ENCODE results near the gene FREY1. TPM values are rescaled to one million over a fixed set of nuclear protein-coding genes. Genes with fewer than 3 reads are reported as not detected.

Gene FREY1
- total and polyA plus RNA-seq, 9 of the 15 experiments (the other 6 are each of a cell fraction or from before 2014, with no cell fraction given) = 0.25 to 1.5 (median 1.1) TPM; not detected in 5

DNA sequence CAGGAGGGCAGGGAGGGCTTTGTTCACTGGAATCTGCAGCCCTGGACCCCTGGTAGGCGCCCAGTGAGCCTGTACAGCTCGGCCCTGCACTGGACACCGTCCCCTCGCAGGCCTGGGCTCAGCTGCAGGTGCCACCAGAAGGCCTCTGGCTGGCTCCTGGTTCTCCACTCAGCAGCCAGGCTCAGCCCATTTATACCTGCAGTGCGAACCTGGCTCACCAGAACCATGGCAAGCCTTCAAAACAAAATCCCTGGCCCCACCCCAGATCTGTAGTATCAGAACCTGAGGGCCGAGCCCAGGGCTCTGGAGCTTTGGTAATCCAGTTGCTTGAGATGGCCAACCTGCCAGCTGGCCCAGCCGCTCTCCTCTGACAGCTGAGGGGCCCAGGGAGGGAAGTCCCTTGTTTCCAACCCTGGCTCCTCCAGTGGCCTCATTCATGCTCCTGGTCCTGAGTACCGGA is 870 bp upstream of the FREY1 start:
- DNase-seq (ENCODE audit: extremely low read depth in 1 of 4, low spot score in 3 of 4) (no peak), FAIRE-seq (no peak), ATAC-seq (no peak; the same call in 2 of the 3 replicates)
- Histone ChIP-seq H3K9me3 (replicated peaks; ENCODE audit: control insufficient read depth, insufficient read depth, low read depth, low read length) (no peaks in the 10 kb centered on the region), H3K27ac (ENCODE audit: extremely low read depth, low read depth, low read length) (no peak overlapping the region), H3K36me3 (ENCODE audit: control insufficient read depth, insufficient read depth, low read length) (peaks cover 16% of the 10 kb centered on the region; the same call in 1 of the 3 replicates), H3K4me2 (ENCODE audit: insufficient read depth, low read length) (no peak overlapping the region), H2AFZ (ENCODE audit: low read depth, low read length) (no peak overlapping the region), H3K9me1 (ENCODE audit: control insufficient read depth, insufficient read depth, low read length) (peaks cover 6% of the 10 kb centered on the region), H3K9ac (ENCODE audit: insufficient read depth in 1 of 2, low read depth in 2 of 2, low read length in 2 of 2) (peak overlapping the region in 1 of 2 experiments; percentile 38; a peak in 1 of 4 replicates), H3K4me1 (replicated peaks in 1 of 2; ENCODE audit: control insufficient read depth in 2 of 2, insufficient read depth in 2 of 2, low read length in 2 of 2) (peaks cover 8 to 55% of the 10 kb centered on the region in 2 experiments; a peak in 4 of 5 replicates), H4K20me1 (replicated peaks; ENCODE audit: control insufficient read depth, insufficient read depth, low read length) (0 out of 2 replicates have a peak, but pooled peaks cover 3% of the 10 kb centered on the region), H3K4me3 (no peak overlapping the region), H3K27me3 (ENCODE audit: control insufficient read depth in 2 of 2, insufficient read depth in 2 of 2, low read length in 2 of 2) (no peaks in the 10 kb centered on the region), H3K79me2 (ENCODE audit: control insufficient read depth, insufficient read depth, low read length) (no peaks in the 10 kb centered on the region)
- in situ Hi-C loops (cut with MboI) (no loop called here), intact Hi-C loops (cut with micrococcal nuclease) (no loop called here)
- WGBS (ENCODE audit: insufficient coverage, low coverage, missing lambda C conversion rate) = 77% methylated on average over 8 of the region's 8 CpGs
- TF ChIP-seq POLR2G (IDR thresholded peaks at IDR 0.05; ENCODE audit: low read depth, low read length) (peak; percentile 69), POLR3G (IDR thresholded peaks at IDR 0.05; ENCODE audit: extremely low read depth, insufficient read length, insufficient replicate concordance) (no peak)
- ChIA-PET POLR2A (interaction anchor here (0.6 to 1.1 kb wide), 2 partner anchors 11 to 331 kb away, joined by 3 read pairs; no protein-coding TSS in a partner anchor), CTCF (ENCODE audit: low intra/inter-chr PET ratio) (no interaction called here)
- no TSS peak for BruUV-seq (replicated peaks)

GRCh38 chr11:45906096-45906682 is 882 bp downstream of the FREY1 start:
- intact Hi-C loops (cut with micrococcal nuclease) = no loop called here
- no peaks in the 10 kb centered on the region for H3K79me2 ChIP-seq (ENCODE audit: control insufficient read depth, insufficient read depth, low read length)
- H3K27ac ChIP-seq (ENCODE audit: extremely low read depth, low read depth, low read length) = no peak overlapping the region
- DNase-seq (ENCODE audit: extremely low read depth in 1 of 4, low spot score in 3 of 4) (peak in 2 of 4 experiments; percentile 41 to 53), FAIRE-seq (peak; percentile 42), ATAC-seq (peak; percentile 50)
- 64% methylated on average over 18 of the region's 19 CpGs for WGBS (ENCODE audit: insufficient coverage, low coverage, missing lambda C conversion rate)
- POLR2A ChIA-PET = interaction anchor here (0.6 to 0.7 kb wide), 2 partner anchors 14 to 23 kb away, joined by 3 to 4 read pairs; no protein-coding TSS in a partner anchor
- H3K9ac ChIP-seq (ENCODE audit: insufficient read depth in 1 of 2, low read depth in 2 of 2, low read length in 2 of 2) = peak overlapping the region in 1 of 2 experiments; percentile 70; a peak in 1 of 4 replicates
- peaks cover 8 to 71% of the 10 kb centered on the region in 2 experiments; a peak in 4 of 5 replicates for H3K4me1 ChIP-seq (replicated peaks in 1 of 2; ENCODE audit: control insufficient read depth in 2 of 2, insufficient read depth in 2 of 2, low read length in 2 of 2)
- H4K20me1 ChIP-seq (replicated peaks; ENCODE audit: control insufficient read depth, insufficient read depth, low read length) = 0 out of 2 replicates have a peak, but pooled peaks cover 3% of the 10 kb centered on the region
- TF ChIP-seq YY1 (IDR thresholded peaks at IDR 0.05; ENCODE audit: borderline replicate concordance in 1 of 3, control insufficient read depth in 1 of 3, extremely low read depth in 1 of 3, insufficient read depth in 3 of 3, insufficient read length in 1 of 3, insufficient replicate concordance in 2 of 3, low read depth in 1 of 3, low read length in 2 of 3) (peak in 1 of 3 experiments; percentile 20), MTF1 (CRISPR knock-in tag; IDR thresholded peaks at IDR 0.05; ENCODE audit: borderline replicate concordance) (no peak), SAFB (IDR thresholded peaks at IDR 0.05; ENCODE audit: borderline replicate concordance, low read depth, low read length) (no peak), NFIC (IDR thresholded peaks at IDR 0.05) (peak; percentile 63)
- TF ChIP-seq, protein P1, sequence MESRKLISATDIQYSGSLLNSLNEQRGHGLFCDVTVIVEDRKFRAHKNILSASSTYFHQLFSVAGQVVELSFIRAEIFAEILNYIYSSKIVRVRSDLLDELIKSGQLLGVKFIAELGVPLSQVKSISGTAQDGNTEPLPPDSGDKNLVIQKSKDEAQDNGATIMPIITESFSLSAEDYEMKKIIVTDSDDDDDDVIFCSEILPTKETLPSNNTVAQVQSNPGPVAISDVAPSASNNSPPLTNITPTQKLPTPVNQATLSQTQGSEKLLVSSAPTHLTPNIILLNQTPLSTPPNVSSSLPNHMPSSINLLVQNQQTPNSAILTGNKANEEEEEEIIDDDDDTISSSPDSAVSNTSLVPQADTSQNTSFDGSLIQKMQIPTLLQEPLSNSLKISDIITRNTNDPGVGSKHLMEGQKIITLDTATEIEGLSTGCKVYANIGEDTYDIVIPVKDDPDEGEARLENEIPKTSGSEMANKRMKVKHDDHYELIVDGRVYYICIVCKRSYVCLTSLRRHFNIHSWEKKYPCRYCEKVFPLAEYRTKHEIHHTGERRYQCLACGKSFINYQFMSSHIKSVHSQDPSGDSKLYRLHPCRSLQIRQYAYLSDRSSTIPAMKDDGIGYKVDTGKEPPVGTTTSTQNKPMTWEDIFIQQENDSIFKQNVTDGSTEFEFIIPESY (CRISPR knock-in tag; IDR thresholded peaks at IDR 0.05) = peak; percentile 64
- peaks cover 12% of the 10 kb centered on the region; the same call in 1 of the 3 replicates for H3K36me3 ChIP-seq (ENCODE audit: control insufficient read depth, insufficient read depth, low read length)
- H3K9me1 ChIP-seq (ENCODE audit: control insufficient read depth, insufficient read depth, low read length) = peaks cover 6% of the 10 kb centered on the region
- in situ Hi-C loops (cut with MboI) = no loop called here
- no peak overlapping the region for H3K4me2 ChIP-seq (ENCODE audit: insufficient read depth, low read length)
- BruUV-seq (replicated peaks) = no TSS peak
- no peaks in the 10 kb centered on the region for H3K9me3 ChIP-seq (replicated peaks; ENCODE audit: control insufficient read depth, insufficient read depth, low read depth, low read length)
- CTCF ChIA-PET (ENCODE audit: low intra/inter-chr PET ratio) = no interaction called here
- H3K27me3 ChIP-seq (ENCODE audit: control insufficient read depth in 2 of 2, insufficient read depth in 2 of 2, low read length in 2 of 2) = no peaks in the 10 kb centered on the region
- H3K4me3 ChIP-seq = no peak overlapping the region
- H2AFZ ChIP-seq (ENCODE audit: low read depth, low read length) = no peak overlapping the region

Measured in K562 (cell line).